Endothelial cell (in vitro differentiated cells): ENCODE results near the gene HEG1. TPM values are rescaled to one million over a fixed set of nuclear protein-coding genes. Genes with fewer than 3 reads are reported as not detected.

ENCODE experiments used
- DNase-seq: peaks from one replicate; pipeline ENCODE4 v3.0.0; 2021; ENCODE audit warnings: low spot score
- H3K27ac Mint-ChIP-seq: one replicate; pipeline ENCODE4 v1.8.0; 2021; ENCODE audit warnings: mixed read lengths, inconsistent platforms; ENCODE audit not compliant: unreplicated experiment
- H3K27me3 Mint-ChIP-seq: one replicate; pipeline ENCODE4 v1.8.0; 2021; ENCODE audit warnings: mild to moderate bottlenecking, moderate library complexity, mixed read lengths, inconsistent platforms; ENCODE audit not compliant: unreplicated experiment
- H3K36me3 Mint-ChIP-seq: one replicate; pipeline ENCODE4 v1.8.0; 2021; ENCODE audit warnings: mild to moderate bottlenecking, low read depth, mixed read lengths, inconsistent platforms; ENCODE audit not compliant: unreplicated experiment
- H3K4me1 Mint-ChIP-seq: one replicate; pipeline ENCODE4 v1.8.0; 2021; ENCODE audit warnings: mild to moderate bottlenecking, mixed read lengths, inconsistent platforms; ENCODE audit not compliant: unreplicated experiment
- H3K4me3 Mint-ChIP-seq: one replicate; pipeline ENCODE4 v1.8.0; 2021; ENCODE audit warnings: mild to moderate bottlenecking, mixed read lengths, inconsistent platforms; ENCODE audit not compliant: unreplicated experiment
- H3K9me3 Mint-ChIP-seq: one replicate; pipeline ENCODE4 v1.8.0; 2021; ENCODE audit warnings: mixed read lengths, inconsistent platforms; ENCODE audit not compliant: unreplicated experiment
- CTCF ChIP-seq: fragments of 200-600 bp; sonication (generic); IDR thresholded peaks from one replicate; pipeline ENCODE4 v1.5.0; 2021; ENCODE audit warnings: antibody characterized with exemption; ENCODE audit not compliant: unreplicated experiment
- total RNA-seq: library from RNA; stranded (reverse); fragmentation: NEBNext Ultra II Directional; extraction: Animal tissue kit (Norgen Biotek cat#: 25700); gene quantifications from one replicate; pipeline ENCODE4 v1.2.1, GENCODE V29; 2021; ENCODE audit not compliant: unreplicated experiment

The HEG1 gene
- total RNA-seq, 1 donor from 2014 or later: 17.1 TPM

- no peak for DNase-seq
- no peak overlapping the region for H3K4me3 Mint-ChIP-seq
- TF ChIP-seq CTCF: no peak
- H3K27ac Mint-ChIP-seq: no peak overlapping the region
- H3K27me3 Mint-ChIP-seq: no peaks in the 10 kb centered on the region
- H3K9me3 Mint-ChIP-seq: peaks cover 3% of the 10 kb centered on the region
- peaks cover 9% of the 10 kb centered on the region for H3K36me3 Mint-ChIP-seq
- peaks cover 15% of the 10 kb centered on the region for H3K4me1 Mint-ChIP-seq
These were observed 22.2 kb downstream of the HEG1 start for GRCh38 chr3:125033616-125034015.

- H3K4me3 Mint-ChIP-seq: no peak overlapping the region
These were observed 22.7 kb downstream of the HEG1 start for GRCh38 chr3:125033135-125033534.

GRCh38 chr3:125032683-125033082, 23.1 kb downstream of the HEG1 start:
- Mint-ChIP-seq H3K4me1 (peaks cover 14% of the 10 kb centered on the region), H3K27me3 (peaks cover 2% of the 10 kb centered on the region), H3K27ac (no peak overlapping the region), H3K4me3 (no peak overlapping the region), H3K36me3 (peaks cover 16% of the 10 kb centered on the region), H3K9me3 (peaks cover 3% of the 10 kb centered on the region)
- no peak for TF ChIP-seq CTCF
- no peak for DNase-seq

More at GRCh38 chr3:125033135-125033534, 22.7 kb downstream of the HEG1 start:
- peaks cover 3% of the 10 kb centered on the region for H3K9me3 Mint-ChIP-seq
- peaks cover 14% of the 10 kb centered on the region for H3K36me3 Mint-ChIP-seq
- no peak overlapping the region for H3K27ac Mint-ChIP-seq
- TF ChIP-seq CTCF: no peak
- no peak for DNase-seq
- H3K27me3 Mint-ChIP-seq: peaks cover 2% of the 10 kb centered on the region
- H3K4me1 Mint-ChIP-seq: peaks cover 14% of the 10 kb centered on the region

GRCh38 chr3:125032100-125032643, 23.6 kb downstream of the HEG1 start:
- DNase-seq: no peak
- no peak for TF ChIP-seq CTCF
- Mint-ChIP-seq H3K27me3 (peaks cover 2% of the 10 kb centered on the region), H3K4me1 (peaks cover 16% of the 10 kb centered on the region), H3K36me3 (peaks cover 21% of the 10 kb centered on the region), H3K9me3 (peaks cover 3% of the 10 kb centered on the region), H3K27ac (no peak overlapping the region), H3K4me3 (no peak overlapping the region)

GRCh38 chr3:125031544-125031943, 24.3 kb downstream of the HEG1 start:
- Mint-ChIP-seq H3K9me3 (peaks cover 3% of the 10 kb centered on the region), H3K27me3 (peaks cover 2% of the 10 kb centered on the region), H3K27ac (no peak overlapping the region), H3K4me1 (peaks cover 18% of the 10 kb centered on the region), H3K4me3 (peak overlapping the region; percentile 16), H3K36me3 (peaks cover 25% of the 10 kb centered on the region)
- DNase-seq: no peak
- no peak for TF ChIP-seq CTCF
